Esophagus muscularis mucosa (tissue), 4 donors: ENCODE data around the gene CPLANE2. TPM values are rescaled to one million over a fixed set of nuclear protein-coding genes. Genes with fewer than 3 reads are reported as not detected.
"Not testable (repeated sequence)": the region's sequence is repeated elsewhere in the genome, so short reads cannot be mapped to it uniquely, and the experiment has no call there.

Experiments
- DNase-seq: peaks from one replicate; pipeline ENCODE4 v3.0.0-alpha.2; 2017; ENCODE audit errors: extremely low spot score
- H3K27ac ChIP-seq, 4 donors: fragments of 200-600 bp; sonication (generic); replicated peaks in 1 of 4; 1 replicate in 3 of 4; 2 replicates in 1 of 4; pipeline ENCODE4 v1.5.1; 2016 to 2019; ENCODE audit warnings: mild to moderate bottlenecking in 1 of 4
- H3K27me3 ChIP-seq, 4 donors: fragments of 200-600 bp; sonication (generic); one replicate each; pipeline versions ENCODE4 v1.5.1 to v1.6.0; 2016 to 2019
- H3K36me3 ChIP-seq, 4 donors: fragments of 200-600 bp; sonication (generic); one replicate each; pipeline ENCODE4 v1.5.1; 2016 to 2019
- H3K4me1 ChIP-seq, 4 donors: fragments of 200-600 bp; sonication (generic); one replicate each; pipeline ENCODE4 v1.5.1; 2016 to 2019
- H3K4me3 ChIP-seq, 4 donors: fragments of 200-600 bp; sonication (generic); 1 replicate in 2 of 4; 2 replicates in 2 of 4; pipeline ENCODE4 v1.5.1; 2016 to 2019; ENCODE audit warnings: mild to moderate bottlenecking in 4 of 4, moderate library complexity in 1 of 4
- H3K9me3 ChIP-seq, 4 donors: fragments of 200-600 bp; sonication (generic); 1 replicate in 3 of 4; 2 replicates in 1 of 4; pipeline ENCODE4 v1.5.1; 2016 to 2019
- EP300 ChIP-seq: sonication (generic); formaldehyde crosslinking; IDR thresholded peaks from one replicate; pipeline ENCODE4 v1.6.1; 2017; ENCODE audit warnings: antibody characterized with exemption
- POLR2A ChIP-seq: fragments of 450-650 bp; IDR thresholded peaks from one replicate; pipeline ENCODE4 v1.6.1; 2017; ENCODE audit warnings: antibody characterized with exemption, moderate library complexity, mild to moderate bottlenecking, low read depth
- POLR2AphosphoS5 ChIP-seq, 2 donors: sonication (generic); formaldehyde crosslinking; IDR thresholded peaks; one replicate each; pipeline ENCODE4 v1.6.1; 2017; ENCODE audit warnings: antibody characterized with exemption in 2 of 2
- WGBS: methylation state at CpG from one replicate; pipeline ENCODE4 v1.1.5; 2018; 5-methylcytosine and 5-hydroxymethylcytosine counted together
- intact Hi-C: fragments of 100-400 bp; cut with DNase I; formaldehyde crosslinking; loops from one replicate; pipeline ENCODE4 v1.15.1; 2023
- total RNA-seq, 4 donors: library from RNA; depleted of rRNA; stranded (reverse); fragments of >200 nt; gene quantifications; one replicate each; pipeline versions ENCODE4 v1.1.0 to v1.2.1, GENCODE V29; 2016
- TF ChIP-seq, protein P1 (sequence below), 3 experiments: fragments of 200-600 bp in 2 of 3; fragments of 450-650 bp in 1 of 3; sonication (generic) in 2 of 3; IDR thresholded peaks; one replicate each; pipeline ENCODE4 v1.5.1; 2017 to 2019; ENCODE audit warnings: antibody characterized with exemption in 3 of 3, mild to moderate bottlenecking in 2 of 3, moderate library complexity in 1 of 3

The CPLANE2 gene
- total RNA-seq, 4 donors from 2014 or later, result 7.5 to 26.0 (median 12.2) TPM

- no peak for DNase-seq
- no peaks in the 10 kb centered on the region for H3K9me3 ChIP-seq
- H3K27ac ChIP-seq, result no peak overlapping the region
- 76% methylated on average over 1 of the region's 1 CpG for WGBS
- peaks cover 21 to 49% (median 34%) of the 10 kb centered on the region in 4 donors for H3K4me1 ChIP-seq
- H3K27me3 ChIP-seq, result no peaks in the 10 kb centered on the region
- no peak for TF ChIP-seq POLR2A
- no peak for TF ChIP-seq POLR2AphosphoS5 (IDR thresholded peaks at IDR 0.05)
- TF ChIP-seq, protein P1, sequence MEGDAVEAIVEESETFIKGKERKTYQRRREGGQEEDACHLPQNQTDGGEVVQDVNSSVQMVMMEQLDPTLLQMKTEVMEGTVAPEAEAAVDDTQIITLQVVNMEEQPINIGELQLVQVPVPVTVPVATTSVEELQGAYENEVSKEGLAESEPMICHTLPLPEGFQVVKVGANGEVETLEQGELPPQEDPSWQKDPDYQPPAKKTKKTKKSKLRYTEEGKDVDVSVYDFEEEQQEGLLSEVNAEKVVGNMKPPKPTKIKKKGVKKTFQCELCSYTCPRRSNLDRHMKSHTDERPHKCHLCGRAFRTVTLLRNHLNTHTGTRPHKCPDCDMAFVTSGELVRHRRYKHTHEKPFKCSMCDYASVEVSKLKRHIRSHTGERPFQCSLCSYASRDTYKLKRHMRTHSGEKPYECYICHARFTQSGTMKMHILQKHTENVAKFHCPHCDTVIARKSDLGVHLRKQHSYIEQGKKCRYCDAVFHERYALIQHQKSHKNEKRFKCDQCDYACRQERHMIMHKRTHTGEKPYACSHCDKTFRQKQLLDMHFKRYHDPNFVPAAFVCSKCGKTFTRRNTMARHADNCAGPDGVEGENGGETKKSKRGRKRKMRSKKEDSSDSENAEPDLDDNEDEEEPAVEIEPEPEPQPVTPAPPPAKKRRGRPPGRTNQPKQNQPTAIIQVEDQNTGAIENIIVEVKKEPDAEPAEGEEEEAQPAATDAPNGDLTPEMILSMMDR (IDR thresholded peaks at IDR 0.05), result no peak
- no peak for TF ChIP-seq EP300
- no peak overlapping the region for H3K4me3 ChIP-seq
- intact Hi-C loops, result no loop called here
- H3K36me3 ChIP-seq, result no peaks in the 10 kb centered on the region
Observed at GRCh38 chr1:16262067-16262466, 25.1 kb upstream of the CPLANE2 start.

GRCh38 chr1:16260814-16261213, 23.8 kb upstream of the CPLANE2 start:
- Histone ChIP-seq H3K27me3 (no peaks in the 10 kb centered on the region), H3K9me3 (no peaks in the 10 kb centered on the region), H3K36me3 (peaks cover 0 to 9% (median 5%) of the 10 kb centered on the region in 4 donors), H3K4me3 (no peak overlapping the region), H3K27ac (peak overlapping the region in 3 of 4 donors; percentile 31 to 54 (median 48)), H3K4me1 (peaks cover 12 to 37% (median 22%) of the 10 kb centered on the region in 4 donors)
- TF ChIP-seq EP300 (no peak), POLR2AphosphoS5 (IDR thresholded peaks at IDR 0.05) (no peak), POLR2A (no peak)
- TF ChIP-seq, protein P1 (IDR thresholded peaks at IDR 0.05), result no peak
- WGBS, result 56% methylated on average over 1 of the region's 1 CpG
- DNase-seq, result no peak
- intact Hi-C loops, result no loop called here

GRCh38 chr1:16258591-16259135, 21.7 kb upstream of the CPLANE2 start:
- DNase-seq, result no peak
- H3K4me3 ChIP-seq, result no peak overlapping the region
- no peaks in the 10 kb centered on the region for H3K27me3 ChIP-seq
- TF ChIP-seq POLR2AphosphoS5 (IDR thresholded peaks at IDR 0.05) (no peak), EP300 (no peak), POLR2A (no peak)
- TF ChIP-seq, protein P1 (IDR thresholded peaks at IDR 0.05), result no peak
- intact Hi-C loops, result no loop called here
- H3K9me3 ChIP-seq, result no peaks in the 10 kb centered on the region
- H3K36me3 ChIP-seq, result peaks cover 12 to 26% (median 24%) of the 10 kb centered on the region in 4 donors
- 93% methylated on average over 9 of the region's 9 CpGs for WGBS
- H3K4me1 ChIP-seq, result peaks cover 12 to 35% (median 23%) of the 10 kb centered on the region in 4 donors
- peak overlapping the region in 1 of 4 donors; percentile 0 for H3K27ac ChIP-seq

DNA sequence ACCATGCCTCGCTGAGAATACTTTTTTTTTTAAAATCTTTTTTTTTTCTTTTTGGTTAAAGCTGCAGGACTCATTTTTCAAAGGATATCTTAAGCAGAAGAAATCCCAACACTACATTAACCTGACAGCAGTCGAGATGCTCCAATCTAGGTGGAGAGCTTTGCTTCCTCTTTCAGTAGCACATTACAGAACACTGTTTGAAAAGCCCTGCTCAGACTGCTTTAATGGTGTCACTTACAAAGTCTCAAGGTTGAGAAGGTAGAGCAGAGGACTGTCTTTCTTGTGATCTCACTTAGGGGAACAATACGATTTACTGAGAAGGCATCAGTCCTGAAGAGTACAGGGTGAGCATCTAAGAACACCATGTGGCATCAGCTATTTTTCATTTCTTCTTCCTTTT, 21.0 kb upstream of the CPLANE2 start:
- TF ChIP-seq, protein P1 (IDR thresholded peaks at IDR 0.05), result no peak
- no peak for TF ChIP-seq EP300
- TF ChIP-seq POLR2AphosphoS5 (IDR thresholded peaks at IDR 0.05), result no peak
- TF ChIP-seq POLR2A, result no peak
- DNase-seq, result no peak
- Histone ChIP-seq H3K36me3 (peaks cover 16 to 31% (median 30%) of the 10 kb centered on the region in 4 donors), H3K27ac (no peak overlapping the region), H3K9me3 (no peaks in the 10 kb centered on the region), H3K27me3 (no peaks in the 10 kb centered on the region), H3K4me1 (peaks cover 12 to 35% (median 26%) of the 10 kb centered on the region in 4 donors), H3K4me3 (no peak overlapping the region)
- 98% methylated on average over 3 of the region's 3 CpGs for WGBS
- intact Hi-C loops, result no loop called here

DNA sequence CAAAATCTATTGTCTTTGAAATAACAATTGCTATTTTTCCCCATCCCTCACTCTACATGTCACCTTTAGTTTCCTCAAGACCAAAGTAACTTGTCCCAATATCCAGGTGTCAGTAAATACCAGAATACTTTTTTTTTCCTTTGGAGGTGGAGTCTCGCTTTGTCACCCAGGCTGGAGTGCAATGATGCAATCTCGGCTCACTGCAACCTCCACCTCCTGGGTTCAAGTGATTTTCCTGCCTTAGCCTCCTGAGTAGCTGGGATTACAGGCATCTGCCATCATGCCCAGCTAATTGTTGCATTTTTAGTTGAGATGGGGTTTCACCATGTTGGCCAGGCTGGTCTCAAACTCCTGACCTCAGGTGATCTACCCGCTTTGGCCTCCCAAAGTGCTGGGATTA, 20.6 kb upstream of the CPLANE2 start:
- H3K27me3 ChIP-seq, H3K27ac ChIP-seq, intact Hi-C loops, H3K4me3 ChIP-seq, DNase-seq, H3K9me3 ChIP-seq: not testable (repeated sequence)
- peaks cover 12 to 35% (median 26%) of the 10 kb centered on the region in 4 donors for H3K4me1 ChIP-seq
- peaks cover 16 to 35% (median 34%) of the 10 kb centered on the region in 4 donors for H3K36me3 ChIP-seq
- 95% methylated on average over 3 of the region's 3 CpGs for WGBS
